GM12878 (cell line): ENCODE data around the gene CACNA2D4. TPM values are rescaled to one million over a fixed set of nuclear protein-coding genes. Genes with fewer than 3 reads are reported as not detected.

Experiments used
- BCLAF1 ChIP-seq: fragments of 450-650 bp; IDR thresholded peaks from 2 replicates; pipeline ENCODE4 v1.6.1; 2017; ENCODE audit warnings: antibody characterized with exemption, mild to moderate bottlenecking, moderate library complexity
- EP300 ChIP-seq, 2 experiments: fragments of 150-350 bp in 1 of 2; IDR thresholded peaks; 2 replicates each; pipeline ENCODE4 v1.6.1; 2011 to 2012; ENCODE audit warnings: low read depth in 2 of 2, low read length in 2 of 2, borderline replicate concordance in 1 of 2, improper control_type of control experiment in 1 of 2, inconsistent platforms in 1 of 2; ENCODE audit not compliant: control insufficient read depth in 1 of 2
- HCFC1 ChIP-seq: fragments of 150-350 bp; IDR thresholded peaks from 2 replicates; pipeline ENCODE4 v1.6.1; 2014; ENCODE audit warnings: low read length
- KLF5 ChIP-seq: fragments of 450-650 bp; IDR thresholded peaks from 2 replicates; pipeline ENCODE4 v1.6.1; 2014; ENCODE audit warnings: mild to moderate bottlenecking; ENCODE audit not compliant: partially characterized antibody
- MAX ChIP-seq: IDR thresholded peaks from 2 replicates; pipeline ENCODE4 v1.6.1; 2012; ENCODE audit warnings: low read depth, low read length, improper control_type of control experiment
- POLR2AphosphoS5 ChIP-seq: IDR thresholded peaks from 2 replicates; pipeline ENCODE4 v1.6.1; 2011; ENCODE audit warnings: mild to moderate bottlenecking, low read length, inconsistent platforms
- SUPT20H ChIP-seq: IDR thresholded peaks from 2 replicates; pipeline ENCODE4 v1.6.1; 2011; ENCODE audit warnings: low read depth, mild to moderate bottlenecking, low read length, moderate library complexity, borderline replicate concordance; ENCODE audit not compliant: control insufficient read depth
- ZNF207 ChIP-seq: fragments of 450-650 bp; IDR thresholded peaks from 2 replicates; pipeline ENCODE4 v1.6.1; 2014; ENCODE audit warnings: antibody characterized with exemption, mild to moderate bottlenecking, borderline replicate concordance
- polyA plus RNA-seq, 11 experiments: library from polyadenylated mRNA; depleted of rRNA in 4 of 11; unstranded in 6 of 11; stranded (reverse) in 5 of 11; fragments of >200 nt; fragmentation: Nextera tagmentation in 4 of 11; fragmentation: Illumina TruSeq in 1 of 11; extraction: Ambion mirVana in 4 of 11; extraction: Trizol in 1 of 11; gene quantifications; 1 replicate in 1 of 11; 2 replicates in 10 of 11; pipeline versions ENCODE4 v1.2.1 to v1.2.3, GENCODE V29; 2011 to 2016; ENCODE audit warnings: inconsistent platforms in 2 of 11, missing spikeins in 2 of 11, low read depth in 1 of 11
- total RNA-seq, 4 experiments: library from RNA; depleted of rRNA in 3 of 4; stranded (reverse); fragments of >200 nt in 3 of 4; fragmentation: Illumina TruSeq in 1 of 4; extraction: Trizol in 1 of 4; gene quantifications; 2 replicates each; pipeline versions ENCODE4 v1.2.1 to v1.2.3, GENCODE V29; 2013 to 2021

CACNA2D4 gene
- total and polyA plus RNA-seq, 10 of the 15 experiments (the other 5 are each of a cell fraction or from before 2014, with no cell fraction given), result 0.03 to 1.0 (median 0.65) TPM

GRCh38 chr12:1916371-1917171 is 1.9 kb downstream of the CACNA2D4 start (continued):
- TF ChIP-seq BCLAF1 (no peak), POLR2AphosphoS5 (no peak), KLF5 (no peak), SUPT20H (no peak), EP300 (IDR thresholded peaks at IDR 0.05; ENCODE audit: borderline replicate concordance in 1 of 2, control insufficient read depth in 1 of 2, low read depth in 2 of 2, low read length in 2 of 2) (no peak), ZNF207 (no peak), MAX (no peak), HCFC1 (no peak)
- TF ChIP-seq, all 136 proteins: peak for 0
